A549 (cell line): ENCODE measurements around the gene NEK11.

ENCODE experiments used
- EP300 ChIP-seq, 2 experiments: fragments of >200 bp; sonication (Bioruptor Twin); formaldehyde crosslinking; IDR thresholded peaks; 2 replicates in 1 of 2; 3 replicates in 1 of 2; pipeline ENCODE4 v1.6.1; 2016 to 2017
- MAZ ChIP-seq: fragments of 150-350 bp; IDR thresholded peaks from 2 replicates; pipeline ENCODE4 v1.6.1; 2014; ENCODE audit warnings: antibody characterized with exemption, low read depth, low read length, borderline replicate concordance
- PHF8 ChIP-seq: fragments of 200-600 bp; sonication (generic); IDR thresholded peaks from 2 replicates; pipeline ENCODE4 v1.6.1; 2016; ENCODE audit warnings: low read depth, mild to moderate bottlenecking, antibody characterized with exemption, moderate library complexity, borderline replicate concordance
- POLR2A ChIP-seq: IDR thresholded peaks from 2 replicates; pipeline ENCODE4 v1.6.1; 2012; ENCODE audit warnings: mild to moderate bottlenecking, low read length
- ZC3H11A ChIP-seq: fragments of 450-650 bp; IDR thresholded peaks from 2 replicates; pipeline ENCODE4 v1.6.1; 2014; ENCODE audit warnings: antibody characterized with exemption, mild to moderate bottlenecking
- TF ChIP-seq, protein P1 (sequence below): fragments of >200 bp; sonication (Bioruptor Twin); formaldehyde crosslinking; IDR thresholded peaks from 3 replicates; pipeline ENCODE4 v1.5.1; 2016
- TF ChIP-seq, protein P2 (sequence below): IDR thresholded peaks from 2 replicates; pipeline ENCODE4 v1.6.1; 2012

DNA sequence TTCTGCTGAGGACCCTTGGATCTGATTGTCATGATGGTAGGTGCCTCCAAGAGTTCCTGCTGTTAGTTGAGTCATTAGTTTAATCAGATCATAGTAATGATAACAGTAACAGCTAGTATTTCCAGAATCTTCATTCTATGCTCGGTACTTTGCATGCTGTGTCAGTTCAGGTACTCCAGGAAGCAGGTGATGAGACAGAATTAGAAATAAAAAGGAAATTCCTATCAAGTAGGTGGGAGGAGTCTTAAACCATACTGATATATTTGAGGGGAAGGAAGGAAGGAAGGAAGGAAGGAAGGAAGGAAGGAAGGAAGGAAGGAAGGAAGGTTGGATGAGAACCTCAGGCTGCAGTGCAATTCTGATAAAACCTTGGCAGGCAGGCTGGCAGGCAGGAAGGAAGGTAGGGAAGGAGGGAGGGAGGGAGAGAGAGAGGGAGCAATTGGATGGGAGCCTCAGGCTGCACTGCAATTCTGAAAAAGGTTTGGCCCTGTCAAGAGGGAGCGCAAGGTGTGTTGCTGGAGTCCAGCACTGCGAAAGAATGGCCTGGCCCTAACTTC, 206.1 kb downstream of the NEK11 start:
- TF ChIP-seq, protein P1, sequence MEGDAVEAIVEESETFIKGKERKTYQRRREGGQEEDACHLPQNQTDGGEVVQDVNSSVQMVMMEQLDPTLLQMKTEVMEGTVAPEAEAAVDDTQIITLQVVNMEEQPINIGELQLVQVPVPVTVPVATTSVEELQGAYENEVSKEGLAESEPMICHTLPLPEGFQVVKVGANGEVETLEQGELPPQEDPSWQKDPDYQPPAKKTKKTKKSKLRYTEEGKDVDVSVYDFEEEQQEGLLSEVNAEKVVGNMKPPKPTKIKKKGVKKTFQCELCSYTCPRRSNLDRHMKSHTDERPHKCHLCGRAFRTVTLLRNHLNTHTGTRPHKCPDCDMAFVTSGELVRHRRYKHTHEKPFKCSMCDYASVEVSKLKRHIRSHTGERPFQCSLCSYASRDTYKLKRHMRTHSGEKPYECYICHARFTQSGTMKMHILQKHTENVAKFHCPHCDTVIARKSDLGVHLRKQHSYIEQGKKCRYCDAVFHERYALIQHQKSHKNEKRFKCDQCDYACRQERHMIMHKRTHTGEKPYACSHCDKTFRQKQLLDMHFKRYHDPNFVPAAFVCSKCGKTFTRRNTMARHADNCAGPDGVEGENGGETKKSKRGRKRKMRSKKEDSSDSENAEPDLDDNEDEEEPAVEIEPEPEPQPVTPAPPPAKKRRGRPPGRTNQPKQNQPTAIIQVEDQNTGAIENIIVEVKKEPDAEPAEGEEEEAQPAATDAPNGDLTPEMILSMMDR, result no peak
- TF ChIP-seq ZC3H11A (no peak), MAZ (no peak), POLR2A (no peak), PHF8 (no peak), EP300 (IDR thresholded peaks at IDR 0.05) (no peak)
- TF ChIP-seq, protein P2, sequence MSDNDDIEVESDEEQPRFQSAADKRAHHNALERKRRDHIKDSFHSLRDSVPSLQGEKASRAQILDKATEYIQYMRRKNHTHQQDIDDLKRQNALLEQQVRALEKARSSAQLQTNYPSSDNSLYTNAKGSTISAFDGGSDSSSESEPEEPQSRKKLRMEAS, result no peak
